ENCODE data around the gene RNF217. TPM values are rescaled to one million over a fixed set of nuclear protein-coding genes. Genes with fewer than 3 reads are reported as not detected.
"Not testable (repeated sequence)": the region's sequence is repeated elsewhere in the genome, so short reads cannot be mapped to it uniquely, and the experiment has no call there.

Gene RNF217
- total RNA-seq: 8.4 and 8.7 TPM in 2 replicates
- long read RNA-seq, partial matches to known transcripts: 0 of 4 reads
- long read RNA-seq, other reads (novel, unspliced or antisense): 4 of 4 reads

GRCh38 chr6:124961777-124962638 lies at the start of gene RNF217:
TSS of gene RNF217 (plus strand) at chr6:124962437. CDS start at chr6:124962545, 108 bp downstream.
- Mint-ChIP-seq H3K9me3 (no peaks in the 10 kb centered on the region), H3K36me3 (ENCODE audit: low read depth) (no peaks in the 10 kb centered on the region), H3K4me1 (peaks cover 34% of the 10 kb centered on the region), H3K27me3 (ENCODE audit: low read depth) (peaks cover 3% of the 10 kb centered on the region), H3K4me3 (peak within 1 kb of the TSS; percentile 93), H3K27ac (ENCODE audit: unreplicated experiment) (peak within 1 kb of the TSS; percentile 88)
- peak; percentile 25 for TF ChIP-seq CTCF (conservative IDR thresholded peaks at IDR 0.05)
- peak; percentile 35 for DNase-seq (ENCODE audit: low read depth, low spot score)

- no peak overlapping the region for H3K4me3 Mint-ChIP-seq
- TF ChIP-seq CTCF (conservative IDR thresholded peaks at IDR 0.05): no peak
- no peak for DNase-seq (ENCODE audit: low read depth, low spot score)
- no peaks in the 10 kb centered on the region for H3K27me3 Mint-ChIP-seq (ENCODE audit: low read depth)
- H3K27ac Mint-ChIP-seq (ENCODE audit: unreplicated experiment): no peak overlapping the region
- H3K9me3 Mint-ChIP-seq: peaks cover 6% of the 10 kb centered on the region
- no peaks in the 10 kb centered on the region for H3K4me1 Mint-ChIP-seq
- no peaks in the 10 kb centered on the region for H3K36me3 Mint-ChIP-seq (ENCODE audit: low read depth)
Observed at GRCh38 chr6:124913056-124913455, 49.2 kb upstream of the RNF217 start.

GRCh38 chr6:124917769-124918168 lies 44.5 kb upstream of the RNF217 start:
- Mint-ChIP-seq H3K36me3 (ENCODE audit: low read depth) (peaks cover 12% of the 10 kb centered on the region), H3K27me3 (ENCODE audit: low read depth) (no peaks in the 10 kb centered on the region), H3K4me3 (no peak overlapping the region), H3K4me1 (no peaks in the 10 kb centered on the region), H3K27ac (ENCODE audit: unreplicated experiment) (no peak overlapping the region), H3K9me3 (peaks cover 27% of the 10 kb centered on the region)
- TF ChIP-seq CTCF (conservative IDR thresholded peaks at IDR 0.05): no peak
- no peak for DNase-seq (ENCODE audit: low read depth, low spot score)

- peaks cover 30% of the 10 kb centered on the region for H3K9me3 Mint-ChIP-seq
- H3K36me3 Mint-ChIP-seq (ENCODE audit: low read depth): peaks cover 12% of the 10 kb centered on the region
- not testable (repeated sequence) for H3K4me3 Mint-ChIP-seq; H3K27ac Mint-ChIP-seq (ENCODE audit: unreplicated experiment); DNase-seq (ENCODE audit: low read depth, low spot score); H3K4me1 Mint-ChIP-seq; H3K27me3 Mint-ChIP-seq (ENCODE audit: low read depth)
Observed at GRCh38 chr6:124919703-124920102, 42.5 kb upstream of the RNF217 start.

GRCh38 chr6:124924333-124924759 lies 37.9 kb upstream of the RNF217 start:
- no peak for DNase-seq (ENCODE audit: low read depth, low spot score)
- no peak overlapping the region for H3K4me3 Mint-ChIP-seq
- no peaks in the 10 kb centered on the region for H3K27me3 Mint-ChIP-seq (ENCODE audit: low read depth)
- peaks cover 25% of the 10 kb centered on the region for H3K9me3 Mint-ChIP-seq
- H3K4me1 Mint-ChIP-seq: peaks cover 8% of the 10 kb centered on the region
- TF ChIP-seq CTCF (conservative IDR thresholded peaks at IDR 0.05): no peak
- H3K36me3 Mint-ChIP-seq (ENCODE audit: low read depth): peaks cover 12% of the 10 kb centered on the region
- H3K27ac Mint-ChIP-seq (ENCODE audit: unreplicated experiment): no peak overlapping the region

GRCh38 chr6:124926435-124926834 lies 35.8 kb upstream of the RNF217 start:
- Mint-ChIP-seq H3K4me3 (no peak overlapping the region), H3K9me3 (peaks cover 14% of the 10 kb centered on the region), H3K27me3 (ENCODE audit: low read depth) (no peaks in the 10 kb centered on the region), H3K36me3 (ENCODE audit: low read depth) (peaks cover 6% of the 10 kb centered on the region), H3K4me1 (peaks cover 8% of the 10 kb centered on the region), H3K27ac (ENCODE audit: unreplicated experiment) (no peak overlapping the region)
- no peak for TF ChIP-seq CTCF (conservative IDR thresholded peaks at IDR 0.05)
- DNase-seq (ENCODE audit: low read depth, low spot score): no peak
